ENCODE results near the gene CCND3. TPM values are rescaled to one million over a fixed set of nuclear protein-coding genes. Genes with fewer than 3 reads are reported as not detected.

CCND3 gene
- total and polyA plus RNA-seq, 2 experiments from 2014 or later: 20.0 to 43.1 TPM

GRCh38 chr6:41900861-41901260 lies 40.7 kb downstream of the CCND3 start:
- no peak overlapping the region for H3K4me3 ChIP-seq
- H3K36me3 ChIP-seq: peaks cover 5% of the 10 kb centered on the region
- peaks cover 7% of the 10 kb centered on the region for H3K4me1 ChIP-seq (ENCODE audit: low read depth)
- H3K27ac ChIP-seq: no peak overlapping the region
- TF ChIP-seq CTCF (IDR thresholded peaks at IDR 0.05; ENCODE audit: low read depth, low read length): no peak
- H3K27me3 ChIP-seq: no peaks in the 10 kb centered on the region
- no peak for DNase-seq (ENCODE audit: low read depth in 1 of 2, low spot score in 1 of 2)
- no peaks in the 10 kb centered on the region for H3K9me3 ChIP-seq (ENCODE audit: low read depth)

GRCh38 chr6:41896281-41896680 lies 45.3 kb downstream of the CCND3 start:
- peak overlapping the region; percentile 90 for H3K27ac ChIP-seq
- no peaks in the 10 kb centered on the region for H3K36me3 ChIP-seq
- no peaks in the 10 kb centered on the region for H3K9me3 ChIP-seq (ENCODE audit: low read depth)
- TF ChIP-seq CTCF (IDR thresholded peaks at IDR 0.05; ENCODE audit: low read depth, low read length): no peak
- peaks cover 15% of the 10 kb centered on the region for H3K4me1 ChIP-seq (ENCODE audit: low read depth)
- DNase-seq (ENCODE audit: low read depth in 1 of 2, low spot score in 1 of 2): no peak
- no peaks in the 10 kb centered on the region for H3K27me3 ChIP-seq
- H3K4me3 ChIP-seq: peak overlapping the region; percentile 68

- peak; percentile 92 to 96 for DNase-seq (ENCODE audit: low read depth in 1 of 2, low spot score in 1 of 2)
- Histone ChIP-seq H3K4me1 (ENCODE audit: low read depth) (peaks cover 15% of the 10 kb centered on the region), H3K4me3 (peak within 1 kb of the TSS; percentile 68), H3K27me3 (no peaks in the 10 kb centered on the region), H3K27ac (peak within 1 kb of the TSS; percentile 90), H3K9me3 (ENCODE audit: low read depth) (no peaks in the 10 kb centered on the region), H3K36me3 (no peaks in the 10 kb centered on the region)
- TF ChIP-seq CTCF (IDR thresholded peaks at IDR 0.05; ENCODE audit: low read depth, low read length): no peak
Measured at GRCh38 chr6:41895300-41896233, 46.0 kb downstream of the CCND3 start, which contains the start of gene USP49. Gene USP49, minus strand, starts transcription at chr6:41895375. Its CDS starts 88,392 bp downstream, at chr6:41806983.

GRCh38 chr6:41894366-41895299 lies 47.0 kb downstream of the CCND3 start:
- Histone ChIP-seq H3K4me1 (ENCODE audit: low read depth) (peaks cover 15% of the 10 kb centered on the region), H3K27ac (peak overlapping the region; percentile 90), H3K9me3 (ENCODE audit: low read depth) (no peaks in the 10 kb centered on the region), H3K4me3 (peak overlapping the region; percentile 68), H3K36me3 (no peaks in the 10 kb centered on the region), H3K27me3 (no peaks in the 10 kb centered on the region)
- TF ChIP-seq CTCF (IDR thresholded peaks at IDR 0.05; ENCODE audit: low read depth, low read length): no peak
- DNase-seq (ENCODE audit: low read depth in 1 of 2, low spot score in 1 of 2): peak; percentile 19 to 25

- H3K4me1 ChIP-seq (ENCODE audit: low read depth): peaks cover 15% of the 10 kb centered on the region
- no peaks in the 10 kb centered on the region for H3K27me3 ChIP-seq
- no peaks in the 10 kb centered on the region for H3K9me3 ChIP-seq (ENCODE audit: low read depth)
- H3K36me3 ChIP-seq: no peaks in the 10 kb centered on the region
- H3K4me3 ChIP-seq: no peak overlapping the region
- no peak overlapping the region for H3K27ac ChIP-seq
- no peak for TF ChIP-seq CTCF (IDR thresholded peaks at IDR 0.05; ENCODE audit: low read depth, low read length)
- no peak for DNase-seq (ENCODE audit: low read depth in 1 of 2, low spot score in 1 of 2)
Measured at GRCh38 chr6:41892921-41893564, 48.6 kb downstream of the CCND3 start.
